Cardiac septum (tissue), 1 donor: ENCODE results near the gene ATP4A. TPM values are rescaled to one million over a fixed set of nuclear protein-coding genes. Genes with fewer than 3 reads are reported as not detected.

Experiments used
- DNase-seq: peaks from one replicate; pipeline ENCODE4 v3.0.0-alpha.2; 2020; ENCODE audit warnings: low spot score
- intact Hi-C: fragments of 100-400 bp; cut with DNase I; formaldehyde crosslinking; loops from one replicate; pipeline ENCODE4 v1.14.0; 2022
- total RNA-seq: library from RNA; stranded (reverse); fragmentation: NEBNext Ultra II Directional; extraction: Animal tissue kit (Norgen Biotek cat#: 25700); gene quantifications from one replicate; pipeline ENCODE4 v1.2.1, GENCODE V29; 2021
- donor health status: DM: no; HTN: no; CAD: no.

The ATP4A gene
- total RNA-seq, 1 donor from 2014 or later: not detected

- no peak for DNase-seq
- intact Hi-C loops: no loop called here
Measured at GRCh38 chr19:35533201-35533821, 30.1 kb downstream of the ATP4A start, which contains the start of gene GAPDHS. TSS of gene GAPDHS (plus strand) at chr19:35533456. CDS start at chr19:35533528, 72 bp downstream.

- no peak for DNase-seq
- intact Hi-C loops: no loop called here
Measured at GRCh38 chr19:35531291-35531690, 32.2 kb downstream of the ATP4A start.

GRCh38 chr19:35529241-35530218 lies 33.9 kb downstream of the ATP4A start:
- intact Hi-C loops: no loop called here

GRCh38 chr19:35528218-35529038 lies 35.0 kb downstream of the ATP4A start, which contains the start of gene SBSN:
TSS of gene SBSN (minus strand) at chr19:35528311. CDS start at chr19:35528281, 30 bp downstream.
- intact Hi-C loops: no loop called here
- DNase-seq: no peak

More at GRCh38 chr19:35529241-35530218, 33.9 kb downstream of the ATP4A start:
- DNase-seq: no peak

GRCh38 chr19:35525873-35526272 lies 37.6 kb downstream of the ATP4A start:
- no peak for DNase-seq
- intact Hi-C loops: no loop called here

GRCh38 chr19:35524181-35524837 lies 39.1 kb downstream of the ATP4A start:
- intact Hi-C loops: no loop called here
- no peak for DNase-seq

GRCh38 chr19:35522745-35523327 lies 40.6 kb downstream of the ATP4A start:
- intact Hi-C loops: no loop called here
- DNase-seq: no peak

GRCh38 chr19:35521124-35521743 lies 42.2 kb downstream of the ATP4A start:
- intact Hi-C loops: no loop called here
- no peak for DNase-seq

GRCh38 chr19:35519291-35519690 lies 44.2 kb downstream of the ATP4A start:
- no peak for DNase-seq
- intact Hi-C loops: no loop called here

GRCh38 chr19:35518313-35518712 lies 45.1 kb downstream of the ATP4A start:
- DNase-seq: no peak
- intact Hi-C loops: no loop called here

GRCh38 chr19:35517342-35517741 lies 46.1 kb downstream of the ATP4A start:
- intact Hi-C loops: no loop called here
- no peak for DNase-seq

- intact Hi-C loops: no loop called here
- no peak for DNase-seq
Measured at GRCh38 chr19:35516310-35516709, 47.1 kb downstream of the ATP4A start.

- intact Hi-C loops: no loop called here
- DNase-seq: no peak
Measured at GRCh38 chr19:35514282-35514809, 49.1 kb downstream of the ATP4A start.

- DNase-seq: no peak
- intact Hi-C loops: no loop called here
Measured at GRCh38 chr19:35513628-35514281, 49.7 kb downstream of the ATP4A start, which contains the start of gene DMKN. TSS of gene DMKN (minus strand) at chr19:35513649. CDS start at chr19:35513475, 174 bp downstream.

GRCh38 chr19:35512831-35513627 lies 50.4 kb downstream of the ATP4A start:
- no peak for DNase-seq
- intact Hi-C loops: no loop called here

GRCh38 chr19:35511337-35511736 lies 52.1 kb downstream of the ATP4A start:
- intact Hi-C loops: no loop called here
- no peak for DNase-seq

- DNase-seq: no peak
- intact Hi-C loops: no loop called here
Measured at GRCh38 chr19:35510626-35510964, 52.9 kb downstream of the ATP4A start.
